ENCODE results near the gene TOR4A.
"Not testable (repeated sequence)": the region's sequence is repeated elsewhere in the genome, so short reads cannot be mapped to it uniquely, and the experiment has no call there.

TOR4A gene

GRCh38 chr9:137237759-137238726, 39.5 kb upstream of the TOR4A start:
- no peak for DNase-seq (ENCODE audit: low read depth in 2 of 3, low spot score in 1 of 3)

- not testable (repeated sequence) for DNase-seq (ENCODE audit: low read depth in 2 of 3, low spot score in 1 of 3)
These were observed 37.9 kb upstream of the TOR4A start for GRCh38 chr9:137239541-137240200.

GRCh38 chr9:137240318-137240840, 37.1 kb upstream of the TOR4A start:
- peak; percentile 30 to 63 (median 40) for DNase-seq (ENCODE audit: low read depth in 2 of 3, low spot score in 1 of 3)

- peak; percentile 94 to 99 (median 97) for DNase-seq (ENCODE audit: low read depth in 2 of 3, low spot score in 1 of 3)
These were observed 36.6 kb upstream of the TOR4A start, which contains the start of gene TUBB4B for GRCh38 chr9:137240841-137241489. Gene TUBB4B (plus strand): TSS chr9:137241287. CDS start chr9:137241361, 74 bp downstream.

GRCh38 chr9:137241490-137242268, 35.8 kb upstream of the TOR4A start:
- DNase-seq (ENCODE audit: low read depth in 2 of 3, low spot score in 1 of 3), result peak in 2 of 3 donors; percentile 31 to 65

- DNase-seq (ENCODE audit: low read depth in 2 of 3, low spot score in 1 of 3), result no peak
These were observed 35.0 kb upstream of the TOR4A start for GRCh38 chr9:137242269-137243203.

- not testable (repeated sequence) for DNase-seq (ENCODE audit: low read depth in 2 of 3, low spot score in 1 of 3)
These were observed 34.3 kb upstream of the TOR4A start for GRCh38 chr9:137243266-137243625.

GRCh38 chr9:137243626-137244485, 33.7 kb upstream of the TOR4A start:
- DNase-seq (ENCODE audit: low read depth in 2 of 3, low spot score in 1 of 3), result no peak

- DNase-seq (ENCODE audit: low read depth in 2 of 3, low spot score in 1 of 3), result no peak
These were observed 32.8 kb upstream of the TOR4A start for GRCh38 chr9:137244486-137245449.

GRCh38 chr9:137245450-137246421, 31.8 kb upstream of the TOR4A start:
- DNase-seq (ENCODE audit: low read depth in 2 of 3, low spot score in 1 of 3), result no peak

GRCh38 chr9:137247135-137247915, 30.2 kb upstream of the TOR4A start:
- DNase-seq (ENCODE audit: low read depth in 2 of 3, low spot score in 1 of 3), result no peak

GRCh38 chr9:137247916-137248175, 29.7 kb upstream of the TOR4A start:
- DNase-seq (ENCODE audit: low read depth in 2 of 3, low spot score in 1 of 3), result no peak

GRCh38 chr9:137250329-137251193, 27.0 kb upstream of the TOR4A start:
- no peak for DNase-seq (ENCODE audit: low read depth in 2 of 3, low spot score in 1 of 3)

GRCh38 chr9:137251194-137251461, 26.4 kb upstream of the TOR4A start, which contains the start of gene STPG3:
Gene STPG3 (plus strand): TSS chr9:137251286. CDS start chr9:137251287, 1 bp downstream.
- no peak for DNase-seq (ENCODE audit: low read depth in 2 of 3, low spot score in 1 of 3)

Data from stimulated activated CD4-positive, alpha-beta T cell treated with anti-CD3 and anti-CD28 coated beads, Interleukin-12 subunit alpha, Interleukin-12 subunit beta, amount 100 ng/mL, for 48 hours (primary cell).